Measurements from ENCODE around the gene MED15. TPM values are rescaled to one million over a fixed set of nuclear protein-coding genes. Genes with fewer than 3 reads are reported as not detected.
"Not testable (repeated sequence)": the region's sequence is repeated elsewhere in the genome, so short reads cannot be mapped to it uniquely, and the experiment has no call there.

The MED15 gene
- total and polyA plus RNA-seq, 2 donors from 2014 or later = 31.7 to 102 TPM

DNA sequence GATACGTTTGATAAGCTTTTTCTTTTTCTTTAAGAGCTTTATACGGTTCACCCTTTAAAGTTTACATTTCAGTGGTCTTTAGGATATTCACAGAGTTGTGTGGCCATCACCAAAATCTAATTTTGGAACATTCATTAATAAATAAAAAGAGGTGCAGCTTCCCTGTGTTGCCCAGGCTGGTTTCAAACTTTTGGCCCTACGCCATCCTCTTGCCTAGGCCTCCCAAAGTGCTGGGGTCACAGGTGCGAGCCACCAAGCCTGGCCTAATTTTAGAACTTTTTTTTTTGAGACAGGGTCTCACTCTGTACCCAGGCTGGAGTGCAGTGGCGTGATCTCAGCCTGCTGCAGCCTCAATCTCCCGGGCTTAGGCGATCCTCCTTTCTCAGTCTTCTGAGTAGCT, 30.6 kb downstream of the MED15 start:
- FAIRE-seq (no peak), DNase-seq (no peak)
- Histone ChIP-seq H3K27ac (ENCODE audit: low read depth in 2 of 2, low read length in 2 of 2) (no peak overlapping the region), H3K9me3 (ENCODE audit: control insufficient read depth in 2 of 3, insufficient read depth in 1 of 3, low read length in 3 of 3) (no peaks in the 10 kb centered on the region), H3K36me3 (ENCODE audit: control insufficient read depth in 2 of 3, insufficient read depth in 3 of 3, low read length in 3 of 3) (peaks cover 3 to 19% (median 4%) of the 10 kb centered on the region in 3 donors), H3K9ac (ENCODE audit: low read length in 3 of 3) (no peak overlapping the region), H3K27me3 (ENCODE audit: control insufficient read depth, insufficient read depth, low read length) (no peaks in the 10 kb centered on the region), H3K4me1 (ENCODE audit: control insufficient read depth in 2 of 3, insufficient read depth in 2 of 3, low read depth in 1 of 3, low read length in 3 of 3) (peaks cover 0 to 10% (median 9%) of the 10 kb centered on the region in 3 donors), H3K4me3 (ENCODE audit: low read length in 3 of 3) (no peak overlapping the region)
- intact Hi-C loops (cut with DNase I) = no loop called here
- TF ChIP-seq, protein P1, sequence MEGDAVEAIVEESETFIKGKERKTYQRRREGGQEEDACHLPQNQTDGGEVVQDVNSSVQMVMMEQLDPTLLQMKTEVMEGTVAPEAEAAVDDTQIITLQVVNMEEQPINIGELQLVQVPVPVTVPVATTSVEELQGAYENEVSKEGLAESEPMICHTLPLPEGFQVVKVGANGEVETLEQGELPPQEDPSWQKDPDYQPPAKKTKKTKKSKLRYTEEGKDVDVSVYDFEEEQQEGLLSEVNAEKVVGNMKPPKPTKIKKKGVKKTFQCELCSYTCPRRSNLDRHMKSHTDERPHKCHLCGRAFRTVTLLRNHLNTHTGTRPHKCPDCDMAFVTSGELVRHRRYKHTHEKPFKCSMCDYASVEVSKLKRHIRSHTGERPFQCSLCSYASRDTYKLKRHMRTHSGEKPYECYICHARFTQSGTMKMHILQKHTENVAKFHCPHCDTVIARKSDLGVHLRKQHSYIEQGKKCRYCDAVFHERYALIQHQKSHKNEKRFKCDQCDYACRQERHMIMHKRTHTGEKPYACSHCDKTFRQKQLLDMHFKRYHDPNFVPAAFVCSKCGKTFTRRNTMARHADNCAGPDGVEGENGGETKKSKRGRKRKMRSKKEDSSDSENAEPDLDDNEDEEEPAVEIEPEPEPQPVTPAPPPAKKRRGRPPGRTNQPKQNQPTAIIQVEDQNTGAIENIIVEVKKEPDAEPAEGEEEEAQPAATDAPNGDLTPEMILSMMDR (IDR thresholded peaks at IDR 0.05; ENCODE audit: borderline replicate concordance, extremely low read depth, insufficient read depth) = no peak

DNA sequence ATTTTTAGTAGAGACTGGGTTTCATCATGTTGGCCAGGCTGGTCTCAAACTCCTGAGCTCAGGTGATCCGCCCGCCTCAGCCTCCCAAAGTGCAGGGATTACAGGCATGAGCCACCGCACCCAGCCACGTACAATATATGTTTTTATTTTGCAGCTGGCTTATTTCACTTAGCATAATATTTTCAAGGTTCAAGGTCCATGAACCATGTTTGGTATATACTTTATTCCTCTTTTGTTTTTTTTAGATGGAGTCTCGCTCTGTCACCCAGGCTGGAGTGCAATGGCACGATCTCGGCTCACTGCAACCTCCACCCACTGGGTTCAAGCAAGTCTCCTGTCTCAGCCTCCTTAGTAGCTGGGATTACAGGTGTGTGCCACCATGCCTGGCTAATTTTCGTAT, 31.5 kb downstream of the MED15 start:
- H3K27me3 ChIP-seq (ENCODE audit: control insufficient read depth, insufficient read depth, low read length); FAIRE-seq; H3K9me3 ChIP-seq (ENCODE audit: control insufficient read depth in 2 of 3, insufficient read depth in 1 of 3, low read length in 3 of 3); H3K4me1 ChIP-seq (ENCODE audit: control insufficient read depth in 2 of 3, insufficient read depth in 2 of 3, low read depth in 1 of 3, low read length in 3 of 3); H3K27ac ChIP-seq (ENCODE audit: low read depth in 2 of 2, low read length in 2 of 2); DNase-seq; intact Hi-C loops (cut with DNase I); H3K9ac ChIP-seq (ENCODE audit: low read length in 3 of 3); H3K4me3 ChIP-seq (ENCODE audit: low read length in 3 of 3): not testable (repeated sequence)
- H3K36me3 ChIP-seq (ENCODE audit: control insufficient read depth in 2 of 3, insufficient read depth in 3 of 3, low read length in 3 of 3) = peaks cover 3 to 19% (median 4%) of the 10 kb centered on the region in 3 donors

DNA sequence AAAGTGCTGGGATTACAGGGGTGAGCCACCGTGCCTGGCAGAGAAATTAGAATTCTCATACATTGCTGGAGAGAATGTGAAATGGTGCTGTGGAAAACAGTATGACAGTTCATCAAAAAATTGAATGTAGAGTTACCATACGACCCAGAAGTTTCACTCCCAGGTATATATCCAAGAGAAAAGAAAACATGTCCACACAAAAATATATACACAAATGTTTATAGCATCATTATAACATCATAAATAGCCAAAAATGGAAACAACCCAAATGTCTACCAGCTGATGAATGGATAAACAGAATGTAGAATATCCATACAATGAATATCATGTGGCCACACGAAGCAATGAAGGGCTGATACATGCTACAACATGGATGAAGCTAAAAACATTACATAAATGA, 34.6 kb downstream of the MED15 start:
- TF ChIP-seq, protein P1 (IDR thresholded peaks at IDR 0.05; ENCODE audit: borderline replicate concordance, extremely low read depth, insufficient read depth) = no peak

DNA sequence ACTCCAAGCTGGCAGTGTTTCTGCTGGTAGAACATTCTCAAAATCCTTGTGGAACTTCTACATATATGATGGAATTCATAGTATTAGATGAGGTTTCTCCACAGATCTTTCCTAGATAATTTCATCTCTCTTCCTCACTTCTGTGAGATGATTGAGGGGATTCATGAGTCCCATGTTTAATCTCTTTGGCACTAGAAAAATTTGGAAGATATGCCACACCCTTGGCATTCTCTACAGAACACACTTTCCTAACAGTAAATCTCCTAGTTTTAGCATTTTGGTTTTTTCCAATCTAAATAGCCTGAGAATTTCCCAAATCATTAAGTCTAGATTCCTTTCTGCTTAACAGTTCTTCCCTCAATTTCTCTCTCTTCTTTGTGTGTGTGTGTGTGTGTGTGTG, 35.3 kb downstream of the MED15 start:
- Histone ChIP-seq H3K27ac (ENCODE audit: low read depth in 2 of 2, low read length in 2 of 2) (no peak overlapping the region), H3K27me3 (ENCODE audit: control insufficient read depth, insufficient read depth, low read length) (no peaks in the 10 kb centered on the region), H3K36me3 (ENCODE audit: control insufficient read depth in 2 of 3, insufficient read depth in 3 of 3, low read length in 3 of 3) (peaks cover 2 to 14% (median 3%) of the 10 kb centered on the region in 3 donors), H3K4me1 (ENCODE audit: control insufficient read depth in 2 of 3, insufficient read depth in 2 of 3, low read depth in 1 of 3, low read length in 3 of 3) (no peaks in the 10 kb centered on the region), H3K9ac (ENCODE audit: low read length in 3 of 3) (no peak overlapping the region), H3K4me3 (ENCODE audit: low read length in 3 of 3) (no peak overlapping the region), H3K9me3 (ENCODE audit: control insufficient read depth in 2 of 3, insufficient read depth in 1 of 3, low read length in 3 of 3) (no peaks in the 10 kb centered on the region)
- DNase-seq (no peak), FAIRE-seq (no peak)
- TF ChIP-seq, protein P1 (IDR thresholded peaks at IDR 0.05; ENCODE audit: borderline replicate concordance, extremely low read depth, insufficient read depth) = no peak
- intact Hi-C loops (cut with DNase I) = no loop called here

More for the DNA sequence above, 34.6 kb downstream of the MED15 start:
- H3K9me3 ChIP-seq (ENCODE audit: control insufficient read depth in 2 of 3, insufficient read depth in 1 of 3, low read length in 3 of 3) = no peaks in the 10 kb centered on the region
- peaks cover 3 to 19% (median 4%) of the 10 kb centered on the region in 3 donors for H3K36me3 ChIP-seq (ENCODE audit: control insufficient read depth in 2 of 3, insufficient read depth in 3 of 3, low read length in 3 of 3)
- no peaks in the 10 kb centered on the region for H3K4me1 ChIP-seq (ENCODE audit: control insufficient read depth in 2 of 3, insufficient read depth in 2 of 3, low read depth in 1 of 3, low read length in 3 of 3)
- intact Hi-C loops (cut with DNase I) = no loop called here
- H3K9ac ChIP-seq (ENCODE audit: low read length in 3 of 3) = no peak overlapping the region
- FAIRE-seq (no peak), DNase-seq (no peak)
- H3K4me3 ChIP-seq (ENCODE audit: low read length in 3 of 3) = no peak overlapping the region
- no peaks in the 10 kb centered on the region for H3K27me3 ChIP-seq (ENCODE audit: control insufficient read depth, insufficient read depth, low read length)
- no peak overlapping the region for H3K27ac ChIP-seq (ENCODE audit: low read depth in 2 of 2, low read length in 2 of 2)

DNA sequence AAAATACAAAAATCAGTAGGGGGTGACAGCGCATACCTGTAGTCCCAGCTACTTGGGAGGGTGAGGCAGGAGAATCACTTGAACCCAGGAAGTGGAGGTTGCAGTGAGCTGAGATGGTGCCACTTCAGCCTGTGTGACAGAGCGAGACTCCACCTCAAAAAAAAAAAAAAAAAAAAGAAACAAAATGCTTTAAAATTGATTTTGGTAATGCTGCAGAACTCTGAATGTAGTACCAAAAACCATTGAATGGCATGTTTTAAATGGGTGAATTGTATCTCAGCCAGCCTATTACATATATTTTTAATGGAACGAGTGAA, 37.9 kb downstream of the MED15 start:
- DNase-seq; FAIRE-seq; H3K9me3 ChIP-seq (ENCODE audit: control insufficient read depth in 2 of 3, insufficient read depth in 1 of 3, low read length in 3 of 3); H3K27me3 ChIP-seq (ENCODE audit: control insufficient read depth, insufficient read depth, low read length); H3K9ac ChIP-seq (ENCODE audit: low read length in 3 of 3); H3K4me3 ChIP-seq (ENCODE audit: low read length in 3 of 3); H3K36me3 ChIP-seq (ENCODE audit: control insufficient read depth in 2 of 3, insufficient read depth in 3 of 3, low read length in 3 of 3); H3K27ac ChIP-seq (ENCODE audit: low read depth in 2 of 2, low read length in 2 of 2); intact Hi-C loops (cut with DNase I): not testable (repeated sequence)
- peaks cover 2 to 18% (median 4%) of the 10 kb centered on the region in 3 donors for H3K4me1 ChIP-seq (ENCODE audit: control insufficient read depth in 2 of 3, insufficient read depth in 2 of 3, low read depth in 1 of 3, low read length in 3 of 3)

Measured in kidney (tissue), 14 donors.